GM19023 (cell line): ENCODE data around the gene CHD9NB.
"Not testable (repeated sequence)": the region's sequence is repeated elsewhere in the genome, so short reads cannot be mapped to it uniquely, and the experiment has no call there.

Experiments used
- ATAC-seq: cut with Tn5 transposase; IDR thresholded peaks from one replicate; pipeline ENCODE4 v1.9.1; 2021; ENCODE audit warnings: mild to moderate bottlenecking, moderate library complexity; ENCODE audit not compliant: unreplicated experiment

The CHD9NB gene

GRCh38 chr16:53084141-53084541 lies 31.4 kb upstream of the CHD9NB start:
- ATAC-seq = no peak

GRCh38 chr16:53083119-53083518 lies 30.4 kb upstream of the CHD9NB start:
- ATAC-seq = no peak

GRCh38 chr16:53082509-53082908 lies 29.8 kb upstream of the CHD9NB start:
- ATAC-seq = no peak

- no peak for ATAC-seq
Measured at GRCh38 chr16:53081686-53082407, 29.1 kb upstream of the CHD9NB start.

GRCh38 chr16:53081032-53081424 lies 28.3 kb upstream of the CHD9NB start:
- no peak for ATAC-seq

GRCh38 chr16:53080345-53081031 lies 27.8 kb upstream of the CHD9NB start:
- ATAC-seq = no peak

GRCh38 chr16:53078765-53079485 lies 26.2 kb upstream of the CHD9NB start:
- no peak for ATAC-seq

- ATAC-seq = no peak
Measured at GRCh38 chr16:53078247-53078646, 25.6 kb upstream of the CHD9NB start.

- ATAC-seq = not testable (repeated sequence)
Measured at GRCh38 chr16:53075461-53075860, 22.8 kb upstream of the CHD9NB start.

GRCh38 chr16:53074296-53074695 lies 21.6 kb upstream of the CHD9NB start:
- not testable (repeated sequence) for ATAC-seq

GRCh38 chr16:53073022-53073421 lies 20.3 kb upstream of the CHD9NB start:
- no peak for ATAC-seq

GRCh38 chr16:53071748-53072301 lies 19.1 kb upstream of the CHD9NB start:
- peak; percentile 75 for ATAC-seq

- no peak for ATAC-seq
Measured at GRCh38 chr16:53069772-53070171, 17.1 kb upstream of the CHD9NB start.

- ATAC-seq = peak; percentile 51
Measured at GRCh38 chr16:53068423-53068833, 15.7 kb upstream of the CHD9NB start.

- ATAC-seq = no peak
Measured at GRCh38 chr16:53067675-53068074, 15.0 kb upstream of the CHD9NB start.

- no peak for ATAC-seq
Measured at GRCh38 chr16:53065461-53066061, 12.9 kb upstream of the CHD9NB start.

GRCh38 chr16:53064081-53064578 lies 11.4 kb upstream of the CHD9NB start:
- no peak for ATAC-seq

- ATAC-seq = peak; percentile 86
Measured at GRCh38 chr16:53061701-53062159, 9.0 kb upstream of the CHD9NB start.

- no peak for ATAC-seq
Measured at GRCh38 chr16:53061256-53061655, 8.6 kb upstream of the CHD9NB start.

- no peak for ATAC-seq
Measured at GRCh38 chr16:53059672-53060071, 7.0 kb upstream of the CHD9NB start.

- no peak for ATAC-seq
Measured at GRCh38 chr16:53058882-53059281, 6.2 kb upstream of the CHD9NB start.
